GM20431 (cell line): Measurements from ENCODE around the gene IER3.

ENCODE experiments used
- in situ Hi-C: fragments of 300-500 bp; cut with MseI, MboI; formaldehyde crosslinking; loops from one replicate; pipeline ENCODE4 v1.15.0; 2020; ENCODE audit warnings: low sequenced_read_pairs; ENCODE audit not compliant: unreplicated experiment

IER3 gene

DNA sequence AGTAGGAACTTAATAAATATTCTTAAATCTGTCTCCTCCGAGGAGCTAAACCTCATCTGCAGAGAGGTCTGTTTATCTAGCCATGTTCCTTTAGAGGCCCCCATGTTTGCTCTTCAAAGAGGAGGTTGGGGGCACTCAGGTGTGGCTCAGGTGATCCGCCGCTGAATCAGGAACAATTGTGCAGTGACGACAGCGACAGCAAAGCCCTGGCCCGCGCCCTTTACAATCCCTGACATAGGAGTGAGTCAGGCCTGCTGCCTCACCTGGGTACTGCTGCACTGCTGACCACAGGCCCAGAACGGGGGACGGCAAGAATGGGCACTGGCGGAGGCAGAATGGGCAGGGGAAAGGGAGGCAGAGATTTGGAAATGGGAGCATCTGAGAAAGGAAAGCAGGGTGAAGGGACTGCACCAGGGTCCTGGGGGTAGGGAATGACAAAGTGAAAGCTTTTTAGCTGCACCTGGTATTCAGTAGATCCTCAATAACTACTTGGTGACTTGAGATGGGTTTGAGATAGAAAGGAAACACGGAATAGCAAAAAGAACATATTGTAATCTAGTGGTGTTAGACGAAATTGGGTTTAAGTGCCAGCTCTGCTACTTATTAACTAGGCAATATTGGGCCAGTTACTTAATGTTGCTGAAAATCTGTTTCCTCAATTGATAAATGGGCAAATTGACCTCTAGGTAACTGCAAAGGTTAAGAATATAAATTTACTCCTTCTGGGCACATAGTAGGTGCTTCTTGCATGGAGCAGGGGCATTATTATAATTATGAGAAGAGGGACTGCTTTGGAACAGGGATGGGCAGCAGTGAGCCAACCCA lies 5.4 kb upstream of the IER3 start:
- in situ Hi-C loops: no loop called here

DNA sequence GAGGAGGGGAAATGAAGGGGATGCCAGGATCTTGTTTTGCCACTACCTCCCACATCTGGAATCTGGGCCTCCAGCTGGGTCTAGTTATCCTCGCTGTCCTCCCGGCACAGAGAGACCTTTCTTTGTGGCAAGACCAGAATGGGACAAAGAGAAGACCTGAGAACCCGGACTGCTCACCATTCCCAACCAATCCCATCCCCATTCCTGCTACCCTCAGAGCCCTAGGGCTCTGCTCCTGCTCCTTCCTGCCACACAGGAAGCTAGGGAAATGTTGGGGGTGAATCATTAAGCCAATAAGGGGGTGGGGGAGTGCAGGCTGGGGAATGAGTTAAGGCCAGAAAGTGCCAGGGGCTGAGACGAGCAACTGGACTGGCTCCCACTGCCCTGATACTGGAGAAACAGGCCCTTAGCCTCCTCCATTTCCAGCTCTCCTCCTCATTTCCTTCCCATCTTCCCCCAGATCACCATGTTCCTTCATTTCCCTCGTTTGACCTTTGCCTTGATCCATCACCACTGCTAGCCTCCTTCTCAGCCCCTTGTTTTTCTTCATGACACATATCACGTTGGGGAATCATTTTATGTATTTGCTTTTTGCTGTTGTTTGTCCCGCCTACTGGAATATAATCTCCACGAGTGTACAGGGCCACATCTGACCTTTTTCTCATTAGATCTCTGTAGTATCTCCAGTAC lies 4.6 kb upstream of the IER3 start:
- in situ Hi-C loops: no loop called here

DNA sequence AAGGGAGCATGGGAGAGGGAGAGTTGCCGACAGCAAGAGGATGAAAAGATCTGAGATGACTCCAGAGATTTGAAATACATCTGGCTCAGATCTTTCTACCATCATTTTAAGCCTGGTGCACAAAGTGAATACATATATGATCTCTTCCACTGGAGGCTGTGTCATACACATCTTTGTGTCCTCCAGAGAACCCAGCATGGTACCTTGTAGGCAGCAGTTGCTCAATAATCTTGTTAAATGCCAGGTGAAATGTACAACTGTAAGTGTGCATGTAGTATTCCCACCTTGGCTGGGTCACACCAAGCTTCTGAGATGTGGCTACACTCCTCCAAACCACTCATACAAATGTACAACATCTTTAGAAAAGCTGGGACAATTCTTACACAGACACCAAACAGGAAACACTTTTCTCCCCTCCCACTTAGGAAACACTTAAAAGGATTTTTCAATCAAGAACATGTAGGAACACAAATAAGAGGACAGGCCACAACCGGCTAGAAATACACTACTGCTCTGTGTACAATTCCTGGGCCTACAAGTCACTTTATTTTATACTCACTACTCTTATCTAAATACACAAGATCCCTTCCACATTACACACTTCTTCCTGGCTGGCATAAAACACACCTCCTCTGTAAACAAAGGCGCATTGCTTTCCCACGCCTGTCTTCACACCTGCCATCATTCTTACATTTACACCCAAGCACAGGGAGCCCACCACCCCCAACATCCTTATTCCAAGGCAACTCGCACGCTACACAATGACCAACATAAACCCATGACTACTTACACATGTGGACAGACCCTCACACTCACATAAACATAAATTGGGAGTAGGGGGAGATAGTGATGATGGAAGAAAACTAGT lies 3.8 kb upstream of the IER3 start:
- in situ Hi-C loops: no loop called here

DNA sequence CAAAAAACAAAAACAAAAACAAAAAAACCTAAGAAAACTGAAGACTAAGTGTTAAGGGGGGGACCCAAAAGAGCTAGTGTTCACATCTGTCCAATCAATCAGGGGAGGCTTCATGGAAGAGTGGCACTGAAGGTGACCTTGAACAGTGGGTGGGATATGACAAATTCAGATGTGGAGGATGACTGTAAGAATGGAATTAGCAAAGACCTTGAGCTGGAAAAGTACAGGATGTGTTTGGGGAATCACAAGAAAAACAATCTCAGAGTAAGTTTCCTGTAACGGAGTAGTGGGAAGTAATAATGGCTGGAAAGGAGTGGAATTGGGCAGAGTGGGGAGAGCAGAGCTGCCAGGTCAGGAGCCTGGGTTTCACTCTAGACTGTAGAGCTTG lies 2.9 kb upstream of the IER3 start:
- in situ Hi-C loops: no loop called here

DNA sequence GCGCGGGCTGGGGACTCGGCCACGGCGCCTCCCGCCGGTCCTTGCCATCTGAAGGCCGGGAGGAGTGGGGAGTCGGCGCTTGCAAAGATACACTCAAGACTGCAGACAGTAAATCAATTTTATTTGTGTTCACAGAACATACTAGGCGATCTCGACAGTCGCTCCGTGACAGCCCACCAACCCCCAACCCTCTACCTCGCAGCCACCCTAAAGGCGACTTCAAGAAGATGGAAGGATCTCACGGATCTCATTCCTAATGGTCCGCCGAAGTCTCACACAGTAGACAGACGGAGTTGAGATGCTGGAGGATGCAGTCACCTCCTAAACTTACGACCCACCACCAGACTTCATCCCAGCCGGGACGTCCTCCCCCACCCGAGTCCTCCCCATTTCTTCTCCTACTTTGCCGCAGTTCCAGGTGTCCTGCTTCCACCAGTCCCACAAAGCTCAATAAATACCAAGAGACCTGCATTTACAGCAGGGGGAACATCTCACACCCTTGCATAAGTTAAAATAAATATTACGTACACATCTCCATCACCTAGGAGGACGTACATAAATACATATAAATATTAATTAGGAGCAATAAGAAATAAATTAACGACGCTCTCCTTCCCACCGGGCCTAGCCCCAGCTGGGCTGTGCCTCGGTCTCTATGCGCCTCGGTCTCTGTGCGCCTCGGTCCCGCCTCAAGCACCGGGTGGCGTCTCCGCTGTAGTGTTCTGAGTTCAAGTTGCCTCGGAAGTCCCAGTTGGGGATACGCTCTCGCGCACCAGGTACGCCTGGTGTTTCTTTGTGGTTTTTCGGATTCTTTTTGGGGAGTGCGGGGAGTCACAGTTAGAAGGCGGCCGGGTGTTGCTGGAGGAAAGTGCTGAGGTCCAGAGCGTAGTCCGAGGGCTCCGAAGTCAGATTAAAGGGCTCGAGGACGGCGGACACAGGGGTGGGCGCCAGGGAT lies 971 bp downstream of the IER3 start:
- in situ Hi-C loops: no loop called here

DNA sequence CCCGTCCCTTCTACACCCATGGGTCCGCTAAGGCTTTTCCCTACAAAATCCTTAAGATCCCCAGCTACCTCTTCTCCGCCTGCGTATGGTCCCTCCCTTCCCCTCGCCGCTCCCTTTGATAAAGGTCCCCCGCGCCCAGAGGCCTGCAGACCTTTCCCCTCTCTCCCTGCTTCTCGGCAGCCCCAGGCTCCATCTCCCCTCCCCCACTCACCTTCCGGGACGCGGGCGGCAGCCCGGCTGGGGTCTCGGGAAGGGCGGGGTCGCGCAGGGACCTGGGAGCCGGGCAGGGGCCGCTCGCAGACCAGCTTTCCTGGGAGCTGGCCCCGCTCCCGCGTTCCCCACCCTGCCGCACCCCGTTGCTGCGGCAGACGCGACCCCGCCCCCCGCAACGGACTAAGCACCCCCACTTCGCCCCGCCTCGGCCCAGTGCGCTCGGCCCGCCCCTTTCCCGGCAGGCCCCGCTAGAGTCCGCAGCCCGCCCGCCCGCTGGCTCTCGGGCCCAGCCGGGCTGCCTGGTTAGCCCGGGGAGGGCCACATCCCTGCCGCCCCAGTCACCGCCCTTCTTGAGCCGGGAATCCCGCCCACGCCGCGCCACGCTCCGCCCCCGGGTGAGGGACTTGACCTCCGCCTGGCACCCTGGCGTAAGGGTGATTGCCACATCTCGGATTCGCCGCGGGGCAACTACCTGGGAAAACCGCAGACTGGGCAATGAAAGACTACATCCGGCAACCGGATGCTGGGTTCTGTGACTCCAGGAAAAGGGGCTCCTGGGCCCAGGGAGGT lies 1.8 kb downstream of the IER3 start, which contains the start of gene FLOT1:
FLOT1 (minus strand) TSS at position 372 of the 783 bp plus-strand sequence. CDS start 498 bp downstream, outside the sequence.
- in situ Hi-C loops: no loop called here

DNA sequence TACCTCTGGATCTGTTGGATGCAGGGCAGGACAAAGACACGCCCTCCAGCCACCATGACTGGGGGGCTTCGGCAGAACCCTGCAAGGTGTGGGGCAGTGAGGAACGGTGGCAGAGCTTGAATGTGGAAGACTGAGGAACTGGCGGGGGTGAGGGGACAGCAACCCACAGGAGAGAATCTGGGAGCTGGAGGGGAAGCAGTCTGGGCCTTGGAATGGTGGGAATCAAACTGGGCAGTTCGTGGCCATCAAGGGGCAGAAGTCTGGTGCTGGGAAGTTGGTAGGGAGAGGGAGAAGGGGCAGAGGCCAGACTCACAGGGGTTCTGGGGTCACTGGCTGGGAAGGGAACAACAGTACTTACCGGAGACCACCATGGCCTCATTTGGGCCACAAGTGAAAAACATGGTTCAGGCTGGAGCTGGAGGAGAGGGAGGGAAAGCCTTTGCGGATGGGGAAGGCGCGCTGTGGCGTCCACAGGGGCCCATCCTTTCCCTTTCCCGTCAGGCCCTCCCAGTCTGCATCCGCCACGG lies 2.5 kb downstream of the IER3 start:
- in situ Hi-C loops: no loop called here

DNA sequence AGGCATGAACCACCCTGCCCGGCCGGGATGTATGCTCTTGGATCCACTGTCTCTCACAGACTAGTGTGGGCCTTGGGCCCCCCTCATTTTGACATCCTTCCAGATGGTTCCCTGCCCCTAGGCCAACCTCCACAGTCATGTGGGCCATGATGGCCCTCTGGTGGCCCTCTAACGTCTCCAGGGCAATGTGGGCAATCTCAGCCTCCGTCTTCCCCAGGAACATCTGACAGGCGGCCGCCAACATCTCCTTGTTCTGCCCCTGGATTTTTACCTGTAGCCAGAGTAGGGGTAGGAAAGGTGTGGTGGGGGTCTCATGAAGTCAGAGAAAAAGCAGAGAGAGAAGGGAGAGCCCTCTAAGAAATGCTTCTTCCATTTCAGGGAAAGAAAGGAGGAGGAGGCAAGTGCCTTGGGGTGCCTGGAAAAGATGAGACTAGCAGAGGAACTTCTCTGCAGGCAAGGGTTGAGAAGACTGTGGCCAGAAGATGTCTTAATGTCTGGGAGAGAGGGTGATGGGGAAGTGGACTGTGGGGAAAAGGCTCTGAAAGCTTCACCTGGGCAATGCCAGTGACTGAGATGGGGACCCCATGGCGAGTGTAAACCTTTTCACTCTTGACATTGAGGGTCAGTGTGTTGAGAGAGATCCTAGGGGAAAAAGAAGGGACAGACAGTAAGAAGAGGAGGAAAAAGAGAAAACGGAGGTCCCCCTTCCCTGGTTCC lies 3.1 kb downstream of the IER3 start:
- in situ Hi-C loops: no loop called here

DNA sequence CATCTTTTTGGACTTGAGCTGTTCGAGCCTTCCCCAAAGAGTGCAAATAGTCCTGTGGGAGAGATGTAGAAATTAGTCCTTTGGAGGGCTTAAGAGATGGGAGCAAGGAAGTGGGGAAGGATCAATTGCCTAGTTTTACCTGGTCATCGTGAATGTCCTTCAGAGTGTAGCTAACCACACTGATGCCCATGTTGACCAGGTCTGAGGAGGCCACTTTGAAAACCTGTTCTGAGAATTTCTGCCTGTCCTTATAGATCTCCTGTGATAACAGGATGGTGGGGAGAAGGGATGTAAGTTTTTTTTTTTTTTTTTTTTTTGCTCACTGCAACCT lies 3.8 kb downstream of the IER3 start:
- in situ Hi-C loops: no loop called here

DNA sequence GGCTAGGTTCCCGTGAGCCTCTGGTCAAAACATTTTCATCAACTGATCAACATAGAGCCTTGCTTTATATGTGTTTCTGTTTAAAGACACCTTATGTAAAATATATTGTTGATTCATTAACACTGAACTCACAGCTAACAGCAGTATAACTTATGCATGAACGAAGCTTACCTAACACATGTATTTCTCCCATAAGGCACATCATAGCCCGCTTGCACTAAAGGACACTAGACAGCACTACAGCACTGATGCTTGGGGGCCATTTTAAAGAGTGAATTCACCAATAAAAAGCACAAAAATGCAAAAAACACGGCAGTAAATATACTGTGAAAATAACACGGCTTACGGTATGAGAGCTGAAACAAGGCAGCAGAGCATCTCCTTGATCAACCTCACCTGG lies 5.8 kb downstream of the IER3 start:
- in situ Hi-C loops: no loop called here

DNA sequence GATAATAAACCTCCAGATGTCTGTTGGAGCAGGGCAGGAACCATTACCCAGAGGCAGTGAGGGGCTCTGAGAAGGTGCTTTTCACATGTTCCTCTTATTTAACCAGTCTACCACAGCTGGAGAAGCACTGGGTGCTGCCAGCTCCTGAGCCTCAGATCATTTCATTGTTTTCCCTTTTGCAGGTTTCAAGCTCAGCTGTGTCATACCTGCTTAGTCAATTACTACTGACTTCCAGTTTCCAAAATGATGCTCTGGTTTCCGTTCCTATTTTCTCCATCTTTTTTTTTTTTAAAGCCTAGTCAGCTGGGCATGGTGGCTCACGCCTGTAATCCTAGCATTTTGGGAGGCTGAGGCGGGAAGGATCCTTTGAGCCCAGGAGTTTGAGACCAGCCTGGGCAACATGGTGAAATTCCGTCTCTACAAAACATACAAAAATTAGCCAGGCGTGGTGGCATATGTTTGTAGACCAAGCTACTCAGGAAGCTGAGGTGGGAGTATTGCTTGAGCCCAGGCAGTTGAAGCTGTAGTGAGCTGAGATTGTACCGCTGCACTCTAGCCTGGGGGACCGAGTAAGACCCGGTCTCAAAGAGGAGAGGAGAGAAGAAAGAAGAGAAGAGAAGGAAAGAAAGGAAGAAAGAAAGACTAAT lies 8.6 kb downstream of the IER3 start:
- in situ Hi-C loops: no loop called here

DNA sequence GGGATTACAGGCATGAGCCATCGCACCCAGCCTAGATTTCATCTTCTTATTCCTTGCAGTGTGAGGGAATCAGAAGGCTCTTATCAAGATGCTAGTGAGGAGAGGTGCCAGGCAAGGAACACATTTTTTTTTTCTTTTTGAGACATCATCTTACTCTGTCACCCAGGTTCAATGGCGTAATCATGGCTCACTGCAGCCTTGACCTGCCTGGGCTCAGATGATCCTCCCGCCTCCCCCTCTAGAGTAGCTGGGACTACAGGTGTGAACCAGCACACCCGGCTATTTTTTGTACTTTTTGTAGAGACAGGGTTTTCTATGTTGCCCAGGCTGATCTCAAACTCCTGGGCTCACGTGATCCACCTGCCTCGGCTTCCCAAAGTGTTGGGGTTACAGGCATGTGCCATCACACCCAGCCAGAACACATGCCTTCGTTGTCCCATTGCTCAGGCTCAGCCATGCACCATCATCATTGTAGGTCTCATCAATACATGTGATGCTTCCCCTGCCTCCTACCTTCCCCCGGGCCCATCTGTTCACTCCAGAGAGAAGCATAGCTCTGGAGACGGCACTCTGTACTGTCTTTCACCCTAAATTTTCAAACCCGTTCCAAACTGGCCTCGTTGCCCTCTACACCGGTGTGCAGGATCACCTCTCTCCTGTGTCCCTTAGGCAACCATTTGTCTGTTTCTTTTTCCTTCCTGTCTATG lies 12.0 kb downstream of the IER3 start:
- in situ Hi-C loops: no loop called here

DNA sequence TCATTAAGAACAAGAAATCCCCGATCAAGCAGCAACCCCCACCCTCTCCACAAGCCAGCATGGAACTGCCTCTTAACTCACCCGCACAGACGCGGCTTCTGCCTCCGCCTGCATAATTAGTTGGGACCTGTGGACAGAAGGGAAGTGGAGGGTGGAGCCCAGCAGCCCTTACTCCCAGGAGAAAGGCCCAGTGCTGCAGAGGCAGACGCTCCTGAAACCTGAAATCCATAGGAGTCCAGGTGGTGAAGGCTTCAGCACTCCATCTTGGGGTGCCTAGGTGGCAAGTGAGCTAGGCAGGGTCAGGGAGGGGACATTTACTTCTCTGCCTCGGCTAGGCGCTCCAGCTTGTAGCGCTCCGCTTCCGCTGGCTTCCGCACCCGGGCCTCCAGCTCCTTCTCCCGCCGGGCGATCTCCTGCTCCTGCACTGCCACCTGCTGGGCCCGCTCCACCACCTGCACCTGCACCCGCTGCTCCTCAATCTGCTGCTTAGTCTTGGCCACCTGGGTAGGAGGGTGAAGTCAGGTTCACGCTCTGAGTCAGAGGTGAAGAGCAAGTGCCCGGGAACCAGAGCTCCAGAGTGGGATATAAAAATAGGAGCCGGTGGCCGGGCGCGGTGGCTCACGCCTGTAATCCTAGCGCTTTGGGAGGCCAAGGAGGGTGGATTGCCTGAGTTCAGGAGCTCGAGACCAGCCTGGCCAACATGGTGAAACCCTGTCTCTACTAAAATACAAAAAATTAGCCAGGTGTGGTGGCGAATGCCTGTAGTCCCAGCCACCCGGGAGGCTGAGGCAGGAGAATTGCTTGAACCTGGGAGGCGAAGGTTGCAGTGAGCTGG lies 13.5 kb downstream of the IER3 start:
- in situ Hi-C loops: no loop called here

DNA sequence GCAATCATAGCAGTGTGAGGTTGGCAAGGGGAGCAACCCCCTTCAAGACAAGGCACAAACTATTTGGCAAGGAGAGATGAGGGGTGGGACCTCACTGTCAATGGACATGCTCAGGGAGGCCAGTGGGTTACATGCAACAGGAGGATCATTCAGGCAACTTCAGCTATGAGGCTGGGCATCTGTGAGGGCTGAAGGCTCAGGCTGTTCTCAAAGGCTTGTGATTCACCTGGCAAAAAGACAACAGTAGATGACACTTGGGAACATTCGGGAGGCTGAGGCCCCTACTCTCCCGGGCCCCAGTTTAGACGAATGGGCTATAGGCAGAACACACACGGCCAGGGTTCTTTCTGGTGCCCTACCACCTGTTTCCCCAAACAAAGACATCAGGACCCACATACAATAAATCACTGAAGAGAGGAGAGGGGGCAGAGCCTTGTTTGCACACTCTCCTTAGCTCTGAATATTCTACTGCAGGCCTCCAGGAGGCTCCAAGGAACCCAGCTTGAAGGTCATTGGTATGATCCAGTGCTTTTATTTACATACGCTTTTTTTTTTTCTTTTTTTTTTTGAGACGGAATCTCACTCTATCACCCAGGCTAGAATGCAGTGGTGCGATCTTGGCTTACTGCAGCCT lies 16.3 kb downstream of the IER3 start:
- in situ Hi-C loops: loop anchor here (5.0 kb wide), 1 partner anchor 51 kb away; no protein-coding TSS in a partner anchor
